GM21619 (cell line): ENCODE data around the gene GGT7.
"Not testable (repeated sequence)": the region's sequence is repeated elsewhere in the genome, so short reads cannot be mapped to it uniquely, and the experiment has no call there.

Experiments
- ATAC-seq: cut with Tn5 transposase; IDR thresholded peaks from one replicate; pipeline ENCODE4 v1.9.1; 2021; ENCODE audit not compliant: unreplicated experiment

GGT7 gene

DNA sequence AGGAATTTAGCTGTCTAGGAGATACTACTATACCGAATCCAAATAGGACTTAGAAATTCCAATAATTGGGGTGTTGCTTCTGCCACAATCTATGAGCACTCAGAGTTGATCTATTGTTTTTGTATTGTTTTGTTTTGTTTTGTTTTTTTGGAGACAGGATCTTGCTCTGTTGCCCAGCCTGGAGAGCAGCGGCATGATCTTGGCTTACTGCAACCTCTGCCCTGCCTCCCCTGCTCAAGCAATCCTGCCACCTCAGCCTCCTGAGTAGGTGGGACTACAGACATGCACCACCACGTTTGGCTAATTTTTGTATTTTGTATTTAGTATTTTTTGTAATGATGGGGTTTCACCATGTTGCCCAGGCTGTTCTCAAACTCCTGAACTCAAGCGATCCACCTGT lies 11.2 kb upstream of the GGT7 start:
- no peak for ATAC-seq

DNA sequence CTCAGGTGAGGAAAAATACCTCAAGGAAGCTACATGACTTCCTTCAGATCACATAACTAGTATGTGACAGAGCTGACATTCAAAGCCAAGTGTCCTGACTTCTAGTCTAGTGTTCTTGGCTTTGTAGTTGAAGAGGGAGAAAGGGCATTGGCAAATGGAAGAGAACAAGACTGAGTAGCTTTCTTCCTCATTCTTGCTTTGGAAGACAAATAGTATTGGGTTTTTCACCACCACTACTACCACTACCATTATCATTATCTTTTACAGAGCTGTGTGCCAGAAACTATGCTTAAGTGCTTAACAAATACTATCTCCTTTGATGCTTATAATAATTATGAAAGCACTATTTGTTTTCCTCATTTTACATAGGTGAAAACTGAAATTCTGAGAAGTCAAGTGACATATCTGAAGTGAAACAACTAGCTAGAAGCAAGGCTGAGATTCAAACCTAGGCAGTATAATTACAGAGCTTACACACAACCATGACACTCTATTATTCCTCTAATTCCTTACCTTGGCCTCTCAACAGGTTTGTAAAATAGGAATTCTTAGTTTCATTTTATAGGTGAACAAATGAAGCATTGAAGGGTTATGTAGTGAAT lies 10.5 kb upstream of the GGT7 start:
- no peak for ATAC-seq

DNA sequence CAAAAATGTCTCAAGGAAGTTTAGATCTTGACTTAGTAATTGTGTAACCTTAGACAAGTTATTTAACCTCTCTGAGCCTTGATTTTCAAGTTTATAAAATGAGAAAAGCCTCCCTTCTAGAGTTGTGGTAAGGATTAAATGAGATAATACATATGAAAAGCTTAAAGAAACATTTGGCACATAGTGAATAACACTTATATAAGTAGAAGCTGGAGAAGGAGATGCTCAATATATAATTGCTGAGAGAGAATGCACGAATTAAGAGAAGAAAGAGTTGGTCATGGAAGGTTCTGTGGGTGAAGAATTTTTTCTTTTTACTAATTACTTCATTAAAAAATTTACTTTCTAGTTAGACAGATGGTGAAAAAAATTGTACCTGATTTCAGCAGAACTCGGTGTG lies 9.0 kb upstream of the GGT7 start:
- no peak for ATAC-seq

DNA sequence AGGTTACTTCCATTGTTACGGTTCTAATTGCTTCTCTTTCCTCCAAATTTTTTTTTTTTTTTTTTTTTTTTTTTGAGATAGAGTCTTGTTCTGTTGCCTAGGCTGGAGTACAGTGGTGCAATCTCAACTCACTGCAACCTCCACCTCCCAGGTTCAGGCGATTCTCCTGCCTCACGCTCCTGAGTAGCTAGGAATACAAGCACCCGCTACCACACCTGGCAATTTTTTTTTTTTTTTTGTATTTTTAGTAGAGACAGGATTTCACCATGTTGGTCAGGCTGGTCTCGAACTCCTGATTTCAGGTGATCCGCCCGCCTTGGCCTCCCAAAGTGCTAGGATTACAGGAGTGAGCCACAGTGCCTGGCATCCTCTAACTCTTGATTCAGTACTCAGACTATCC lies 8.3 kb upstream of the GGT7 start:
- ATAC-seq: not testable (repeated sequence)

DNA sequence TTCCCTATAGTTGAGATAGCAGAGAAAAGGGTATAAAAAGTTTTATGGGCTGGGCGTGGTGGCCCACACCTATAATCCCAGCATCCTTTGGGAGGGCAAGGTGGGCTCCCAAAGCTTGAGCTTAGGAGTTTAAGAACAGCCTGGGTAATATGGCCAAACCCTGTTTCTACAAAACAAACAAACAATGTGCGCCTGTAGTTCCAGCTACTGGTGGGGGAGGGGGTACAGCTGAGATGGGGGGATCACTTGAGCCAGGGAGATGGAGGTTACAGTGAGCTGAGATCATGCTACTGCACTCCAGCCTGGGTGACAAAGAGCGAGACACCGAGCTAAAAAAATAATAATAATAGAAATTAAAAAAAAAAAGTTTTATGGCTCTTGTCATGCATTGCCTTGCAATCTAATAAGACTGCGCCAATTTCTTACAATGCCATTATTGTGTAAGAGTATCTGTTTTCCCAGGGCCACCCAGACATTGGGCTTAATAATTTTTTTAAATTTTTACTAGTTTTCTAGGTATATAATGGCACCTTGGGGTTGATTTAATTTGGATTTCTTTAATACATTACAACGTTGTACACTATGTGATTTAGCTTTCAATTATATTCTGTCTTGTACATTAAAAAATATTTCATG lies 7.7 kb upstream of the GGT7 start:
- ATAC-seq: no peak

DNA sequence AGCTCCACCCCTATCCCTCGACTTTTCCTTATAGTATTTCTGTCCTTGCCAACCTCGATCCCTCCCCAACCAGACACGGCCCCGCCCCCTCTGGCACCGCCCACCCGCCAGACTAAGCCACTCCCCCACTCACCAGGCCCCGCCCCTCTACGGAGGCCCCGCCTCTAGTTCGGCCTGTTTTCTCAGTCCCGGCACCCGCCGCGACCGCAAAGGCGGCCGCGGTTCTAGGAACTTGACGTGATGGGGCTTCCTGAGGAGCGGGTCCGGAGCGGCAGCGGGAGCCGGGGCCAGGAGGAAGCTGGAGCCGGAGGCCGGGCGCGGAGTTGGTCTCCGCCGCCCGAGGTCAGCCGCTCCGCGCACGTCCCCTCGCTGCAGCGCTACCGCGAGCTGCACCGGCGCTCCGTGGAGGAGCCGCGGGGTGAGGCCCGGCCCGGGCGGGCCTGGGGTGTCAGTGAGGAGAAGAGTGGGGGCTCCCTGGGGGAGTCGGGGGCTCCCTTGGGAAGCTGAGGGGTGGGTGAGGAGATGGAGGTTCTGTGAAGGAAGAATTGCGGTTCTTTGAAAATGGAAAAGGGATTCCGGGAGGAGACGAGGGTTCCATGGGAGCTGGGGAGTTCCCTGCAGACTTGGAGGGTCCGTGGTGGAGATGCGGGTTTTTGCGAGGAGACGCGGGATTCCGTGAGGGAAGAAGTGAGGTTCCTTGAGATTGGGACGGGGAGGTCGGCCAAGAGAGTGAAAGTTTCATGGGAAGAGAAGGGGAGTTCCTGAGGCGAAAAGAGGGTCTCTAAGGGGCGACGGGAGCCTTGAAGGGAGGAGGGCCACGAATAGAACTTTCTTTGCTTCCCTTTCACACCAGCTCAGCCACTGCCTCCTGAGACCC lies 4.0 kb upstream of the GGT7 start, which contains the start of gene ACSS2:
Gene ACSS2, plus strand, starts transcription at position 207 of the 877 bp plus-strand sequence. Its CDS starts 34 bp downstream, at position 241.
- peak; percentile 57 for ATAC-seq

DNA sequence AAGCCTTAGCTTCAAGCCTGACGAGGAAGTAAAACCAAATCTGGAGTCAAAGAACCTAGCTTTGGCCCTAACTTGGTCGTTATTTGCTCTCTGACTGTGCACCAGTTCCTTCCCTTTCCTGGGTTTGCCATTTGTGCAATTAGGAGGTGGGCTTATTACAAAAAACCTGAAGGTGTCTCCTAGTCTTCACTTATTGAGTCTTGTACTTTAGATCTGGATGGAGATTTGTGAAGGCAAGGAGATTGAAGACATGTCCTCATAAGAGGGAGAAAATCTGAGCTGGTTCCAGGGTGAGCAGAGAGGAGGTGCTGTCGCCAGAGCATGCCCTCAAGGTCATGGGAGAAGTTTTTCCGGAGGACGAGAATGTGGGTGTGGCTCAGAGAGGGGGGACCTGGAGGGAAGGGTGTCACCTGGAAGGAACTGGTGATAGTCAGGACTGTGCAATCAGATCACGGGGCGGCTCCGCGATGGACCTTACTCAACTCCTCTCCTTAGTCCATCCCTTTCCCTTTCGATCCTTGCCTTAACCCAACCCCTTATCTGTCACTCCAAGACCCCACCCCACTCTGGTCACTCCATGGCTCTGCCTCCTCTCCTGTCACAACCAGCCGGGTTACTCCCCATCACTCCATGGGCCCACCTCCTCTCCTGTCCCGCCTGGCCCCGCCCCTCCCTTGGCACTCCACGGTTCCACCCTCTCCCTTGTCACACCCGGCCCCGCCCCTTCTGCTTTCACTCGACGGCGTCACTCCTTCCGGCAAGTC lies 3.2 kb upstream of the GGT7 start:
- ATAC-seq: peak; percentile 52

DNA sequence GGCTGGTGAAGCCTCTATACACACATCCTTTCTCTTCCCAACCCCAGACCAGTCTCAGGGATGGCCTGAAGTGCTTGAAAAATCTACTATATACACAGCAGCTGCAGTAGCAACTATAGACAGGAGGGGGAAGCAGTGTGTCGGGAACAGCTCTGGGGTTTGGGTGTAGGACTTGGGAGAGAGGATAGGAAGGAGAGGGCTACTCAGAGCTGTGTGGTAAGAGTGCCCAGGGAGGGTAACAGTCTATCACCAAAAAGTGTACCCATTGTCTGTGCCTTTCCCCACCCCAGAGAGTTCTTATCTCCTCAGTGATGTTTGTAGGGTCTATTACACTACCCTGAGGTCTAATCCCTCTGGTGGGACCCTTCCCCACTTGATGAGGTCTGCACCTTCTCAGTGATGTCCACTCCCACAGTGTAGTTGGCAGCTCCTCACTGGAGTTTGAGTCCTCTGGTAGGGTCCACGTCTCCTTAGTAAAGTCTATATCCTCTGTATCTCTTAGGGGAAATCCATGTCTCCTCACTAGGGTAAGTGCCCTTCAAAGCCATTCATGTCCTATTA lies 1.5 kb upstream of the GGT7 start:
- no peak for ATAC-seq

DNA sequence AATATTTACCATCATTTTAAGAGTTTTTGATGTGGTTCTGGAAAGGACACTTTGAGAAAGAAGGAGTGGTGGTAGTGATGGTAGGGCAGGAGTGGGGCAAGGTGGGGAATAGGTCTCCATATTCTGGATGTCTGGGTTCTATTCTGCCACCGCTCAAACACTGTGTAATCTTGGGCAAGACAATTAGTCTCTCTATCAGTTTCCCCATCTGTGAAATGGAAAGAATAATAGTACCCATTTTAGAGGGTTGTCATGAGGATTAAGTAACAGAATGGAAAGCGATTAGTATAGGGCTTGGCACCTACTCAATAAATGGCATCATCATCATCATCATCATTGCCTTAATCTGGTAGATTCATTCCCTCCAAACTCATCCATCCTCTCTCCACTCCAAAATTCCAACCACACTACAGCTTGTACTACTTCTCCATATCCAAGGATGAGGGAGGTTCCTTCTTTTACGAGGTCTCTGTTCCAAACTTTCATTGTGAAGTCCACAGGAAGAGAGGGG lies 982 bp upstream of the GGT7 start:
- ATAC-seq: no peak

DNA sequence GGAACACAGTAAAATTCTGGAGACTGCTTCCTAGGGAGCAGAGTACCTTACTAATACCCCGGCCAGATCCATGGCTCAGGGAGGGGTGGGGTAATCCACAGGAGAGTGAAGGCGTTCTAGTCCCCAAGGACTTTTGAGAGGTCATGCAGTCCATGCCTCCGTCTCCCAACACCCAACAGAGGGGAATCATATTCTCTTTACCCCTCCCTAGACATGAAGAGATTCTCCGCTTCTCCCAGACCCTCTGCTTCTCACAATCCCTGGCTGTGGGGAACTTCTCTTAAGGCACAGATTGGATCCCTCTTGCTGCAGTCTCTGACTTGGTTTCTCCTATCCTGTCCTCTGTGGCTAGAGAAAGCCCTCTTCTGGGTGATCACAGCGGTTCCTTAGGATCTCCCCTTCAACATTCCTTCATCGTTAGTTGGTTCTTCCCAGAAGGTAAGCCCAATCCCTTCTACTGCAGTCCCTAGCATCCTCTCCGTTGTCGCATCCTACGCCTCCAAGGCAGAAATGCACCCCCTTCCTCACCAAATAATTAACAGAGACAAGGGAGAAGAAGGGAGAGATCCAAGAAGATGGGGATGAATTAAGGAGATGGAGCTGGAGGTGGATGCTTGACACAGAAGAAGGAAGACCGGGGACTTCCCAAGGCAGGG lies 562 bp downstream of the GGT7 start:
- no peak for ATAC-seq

DNA sequence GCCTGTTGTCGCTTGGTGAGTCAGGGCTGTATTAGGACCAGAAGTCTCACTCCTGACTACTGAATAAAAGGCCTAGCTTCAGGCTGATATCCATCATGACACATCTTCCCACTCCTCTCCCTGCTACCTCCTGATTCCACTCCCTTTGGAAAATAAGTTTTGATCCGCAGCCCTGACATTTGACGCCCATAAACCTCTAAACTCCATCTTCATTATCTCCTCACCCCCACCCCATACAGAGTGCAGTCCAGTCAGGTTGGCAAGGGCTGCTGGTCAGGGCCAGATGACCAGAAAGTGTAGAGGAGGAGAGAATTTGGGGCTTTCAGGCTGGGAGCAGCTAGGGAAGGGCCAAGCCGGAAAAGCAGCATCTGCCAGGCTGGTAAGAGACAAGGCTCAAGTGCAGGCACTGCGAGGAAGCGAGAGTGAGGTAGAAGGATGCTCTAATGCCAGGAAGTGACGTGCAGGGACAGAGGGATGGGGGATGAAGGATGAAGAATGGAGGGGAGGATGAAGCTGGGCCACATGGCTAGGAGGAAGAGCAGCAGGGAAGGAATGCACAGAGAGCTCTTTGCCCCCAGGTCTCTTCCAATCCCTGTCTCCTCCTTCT lies 1.2 kb downstream of the GGT7 start:
- ATAC-seq: no peak

DNA sequence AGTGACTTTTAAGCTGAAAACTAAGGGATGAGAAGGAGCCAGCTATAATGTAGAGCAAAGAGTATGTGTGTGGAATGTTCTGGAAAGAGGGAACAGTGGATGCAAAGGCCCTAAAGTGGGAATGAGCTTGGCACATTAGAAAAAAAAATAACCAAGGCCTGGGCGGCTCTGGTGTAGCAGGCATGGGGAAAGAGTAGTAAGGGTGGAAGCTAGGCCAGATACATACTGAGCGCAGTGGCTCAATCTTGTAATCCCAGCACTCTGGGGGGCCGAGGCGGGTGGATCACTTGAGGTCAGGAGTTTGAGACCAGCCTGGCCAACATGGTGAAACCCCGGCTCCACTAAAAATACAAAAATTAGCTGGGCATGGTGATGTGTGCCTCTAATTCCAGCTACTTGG lies 8.4 kb downstream of the GGT7 start:
- ATAC-seq: no peak

DNA sequence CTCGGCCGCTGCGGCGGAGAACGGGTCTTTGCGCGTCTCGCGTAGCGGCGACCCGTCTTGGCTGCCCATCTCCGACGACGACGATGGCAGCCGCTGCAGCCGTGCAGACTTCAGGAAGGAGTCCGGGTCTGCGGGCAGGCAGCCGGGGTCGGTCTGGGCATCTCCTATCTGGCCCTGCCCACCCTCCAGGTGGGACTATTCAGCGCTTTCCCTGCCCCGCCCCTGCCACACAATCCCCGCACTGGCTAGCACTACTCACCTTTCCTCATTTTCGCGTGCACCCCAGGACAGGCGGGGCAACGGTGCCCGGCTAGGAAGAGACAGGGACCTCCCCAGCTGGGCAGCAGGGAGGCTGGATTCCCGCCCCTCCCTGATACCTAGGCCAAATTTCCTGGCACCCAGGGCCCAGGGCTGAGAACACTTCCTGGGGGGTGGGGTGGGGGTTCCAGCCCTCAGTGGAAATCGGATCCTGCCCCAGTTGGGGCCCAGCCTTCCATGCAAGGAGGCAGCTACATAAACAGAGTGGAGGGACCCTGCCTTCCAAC lies 9.2 kb downstream of the GGT7 start:
- no peak for ATAC-seq

DNA sequence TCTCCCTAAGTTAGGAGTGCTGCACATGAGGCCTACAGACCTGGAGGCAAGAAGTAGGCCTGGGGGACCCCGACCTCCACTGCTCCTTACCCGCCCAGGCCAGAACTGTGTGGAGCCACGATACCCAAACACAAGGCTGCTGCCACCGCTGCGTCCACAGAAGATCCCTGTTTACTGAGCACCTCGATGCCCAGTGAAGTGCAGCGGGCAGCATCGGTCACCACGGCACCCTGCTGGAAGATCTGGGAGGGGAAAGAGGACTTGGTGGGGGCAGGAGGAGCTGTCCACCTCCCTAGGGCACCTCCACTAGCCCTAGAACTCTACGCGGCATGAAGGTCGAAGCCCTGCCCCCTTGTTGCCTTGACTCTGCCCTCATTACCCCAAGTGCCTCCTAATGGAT lies 9.9 kb downstream of the GGT7 start:
- no peak for ATAC-seq

DNA sequence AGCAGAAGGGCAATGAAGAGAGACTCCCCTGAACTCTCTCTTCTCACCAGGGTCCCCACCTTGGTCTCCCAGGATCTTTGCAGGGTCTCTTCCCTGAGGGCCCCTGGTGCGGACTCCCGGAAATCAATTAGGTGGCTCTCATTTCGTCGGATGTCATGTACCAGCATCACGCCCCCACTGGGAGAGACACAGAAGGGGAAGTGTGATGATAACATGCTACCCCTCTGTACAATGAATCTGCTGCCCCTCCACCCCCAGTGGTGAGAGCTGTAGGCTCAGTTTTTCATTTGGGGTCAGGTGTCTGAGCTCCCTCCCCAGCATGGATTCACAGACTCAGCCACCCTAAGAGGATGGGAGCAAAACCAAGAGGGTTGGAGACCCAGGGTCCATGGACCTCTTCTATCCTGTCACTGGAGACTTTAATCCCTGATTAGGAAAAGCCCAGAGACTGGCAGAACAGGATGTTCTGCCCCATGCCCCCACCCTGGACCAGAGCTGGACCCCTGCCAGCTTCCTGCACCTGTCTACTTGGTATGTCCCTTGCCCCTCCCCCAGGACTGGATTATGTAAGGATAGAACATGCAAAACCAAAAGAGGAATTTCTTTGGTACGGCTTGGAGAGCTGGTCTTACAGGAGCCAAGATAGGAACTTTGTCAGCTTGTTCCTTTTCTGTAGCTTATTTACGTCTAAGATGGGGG lies 11.1 kb downstream of the GGT7 start:
- no peak for ATAC-seq

DNA sequence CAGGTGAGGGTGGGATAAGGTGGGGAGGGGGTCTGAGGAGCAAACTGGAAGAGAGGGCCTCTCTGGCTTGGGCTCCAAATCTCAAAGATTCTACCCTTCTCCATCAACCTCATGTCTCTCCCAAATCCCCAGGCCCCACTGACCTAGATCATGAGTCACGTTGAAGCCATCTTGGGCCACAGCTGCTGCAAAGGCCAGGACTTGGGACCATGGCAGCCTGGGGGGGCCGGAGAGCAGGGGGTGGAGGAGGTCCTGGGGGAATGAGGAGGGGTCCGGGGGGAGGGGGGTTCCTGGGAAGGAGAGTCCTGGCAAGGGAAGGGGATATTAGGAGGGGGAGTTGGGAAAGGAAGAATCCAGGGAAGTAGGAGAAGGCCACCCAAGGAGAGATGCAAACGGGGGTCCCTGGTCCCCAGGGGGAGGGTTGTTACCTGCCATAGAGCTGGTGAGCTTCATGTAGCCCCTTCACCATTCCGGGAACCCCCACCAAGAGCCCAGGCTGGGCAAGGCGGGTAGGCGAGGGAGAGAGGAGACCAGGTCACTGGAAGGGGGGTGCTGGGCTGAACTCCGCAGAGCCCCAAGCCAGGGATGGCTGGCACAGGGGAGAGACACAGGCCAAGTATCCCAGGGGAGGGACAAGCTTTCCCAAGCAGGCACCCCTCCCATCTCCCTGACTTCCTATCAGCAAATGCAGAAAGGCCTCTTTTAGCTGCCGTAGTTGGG lies 12.7 kb downstream of the GGT7 start:
- no peak for ATAC-seq

DNA sequence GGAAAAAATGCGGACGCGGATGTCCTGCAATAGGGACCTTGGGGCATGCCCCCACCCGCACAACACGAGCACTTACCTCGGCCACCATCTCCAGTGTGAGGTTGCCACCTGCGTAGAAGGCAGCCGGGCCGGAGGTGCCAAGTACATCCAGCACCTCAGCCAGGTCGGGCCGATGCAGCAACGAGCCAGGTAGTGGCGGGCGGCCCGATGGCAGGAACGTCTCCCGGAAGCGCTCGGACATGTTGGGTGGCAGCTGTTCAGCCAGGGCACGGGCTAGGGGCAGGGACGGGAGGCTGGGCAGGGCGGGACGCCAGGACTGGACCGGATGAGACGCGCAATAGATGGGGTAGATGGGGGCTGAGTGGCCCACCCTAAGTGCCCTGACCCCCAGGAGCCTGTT lies 13.3 kb downstream of the GGT7 start:
- no peak for ATAC-seq

DNA sequence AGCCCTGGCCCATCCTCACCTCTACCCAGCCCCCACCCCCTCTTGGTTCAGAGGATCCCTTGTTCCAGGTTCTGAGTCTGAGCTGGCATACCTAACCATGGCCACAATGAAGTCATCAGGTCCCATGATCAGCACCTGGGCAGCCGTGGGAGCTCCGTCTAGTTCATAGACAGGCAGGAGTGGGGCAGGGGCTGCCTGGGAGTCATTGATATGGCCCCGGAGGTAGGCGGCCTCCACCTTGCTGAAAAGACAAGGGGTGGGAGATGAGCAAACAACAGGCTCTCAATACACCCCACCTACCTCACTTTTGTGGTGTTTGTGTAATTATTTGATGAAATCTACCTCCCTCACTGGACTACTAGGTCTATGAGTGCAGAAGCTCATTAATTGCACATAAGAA lies 20.4 kb downstream of the GGT7 start:
- ATAC-seq: no peak
